Neural progenitor cell (in vitro differentiated cells): ENCODE data around the gene GFOD1.

Source experiments
- CTCF ChIP-seq: fragments of 200-600 bp; sonication (generic); IDR thresholded peaks from 2 replicates; pipeline ENCODE4 v1.5.1; 2017; ENCODE audit warnings: antibody characterized with exemption, mild to moderate bottlenecking
- EZH2phosphoT487 ChIP-seq: fragments of 200-600 bp; sonication (generic); IDR thresholded peaks from 2 replicates; pipeline ENCODE4 v1.6.1; 2017; ENCODE audit warnings: antibody characterized with exemption

- TF ChIP-seq CTCF (no peak), EZH2phosphoT487 (no peak)
These were observed 125.0 kb downstream of the GFOD1 start for GRCh38 chr6:13362412-13362811.
